D721Med (cell line): Measurements from ENCODE around the gene CAPN14.

Experiments used
- DNase-seq: peaks from one replicate; pipeline ENCODE4 v3.0.0; 2011; ENCODE audit warnings: low spot score; ENCODE audit not compliant: insufficient read length
- FAIRE-seq: peaks from 2 replicates; lab custom pipeline; 2011; peaks lifted over from hg19 to GRCh38; lab: Jason Lieb, UNC
- TF ChIP-seq, protein P1 (sequence below): IDR thresholded peaks from 2 replicates; pipeline ENCODE4 v1.5.1; 2012; ENCODE audit warnings: mild to moderate bottlenecking, control low read depth; ENCODE audit not compliant: insufficient read depth; ENCODE audit errors: missing control alignments

Gene CAPN14

DNA sequence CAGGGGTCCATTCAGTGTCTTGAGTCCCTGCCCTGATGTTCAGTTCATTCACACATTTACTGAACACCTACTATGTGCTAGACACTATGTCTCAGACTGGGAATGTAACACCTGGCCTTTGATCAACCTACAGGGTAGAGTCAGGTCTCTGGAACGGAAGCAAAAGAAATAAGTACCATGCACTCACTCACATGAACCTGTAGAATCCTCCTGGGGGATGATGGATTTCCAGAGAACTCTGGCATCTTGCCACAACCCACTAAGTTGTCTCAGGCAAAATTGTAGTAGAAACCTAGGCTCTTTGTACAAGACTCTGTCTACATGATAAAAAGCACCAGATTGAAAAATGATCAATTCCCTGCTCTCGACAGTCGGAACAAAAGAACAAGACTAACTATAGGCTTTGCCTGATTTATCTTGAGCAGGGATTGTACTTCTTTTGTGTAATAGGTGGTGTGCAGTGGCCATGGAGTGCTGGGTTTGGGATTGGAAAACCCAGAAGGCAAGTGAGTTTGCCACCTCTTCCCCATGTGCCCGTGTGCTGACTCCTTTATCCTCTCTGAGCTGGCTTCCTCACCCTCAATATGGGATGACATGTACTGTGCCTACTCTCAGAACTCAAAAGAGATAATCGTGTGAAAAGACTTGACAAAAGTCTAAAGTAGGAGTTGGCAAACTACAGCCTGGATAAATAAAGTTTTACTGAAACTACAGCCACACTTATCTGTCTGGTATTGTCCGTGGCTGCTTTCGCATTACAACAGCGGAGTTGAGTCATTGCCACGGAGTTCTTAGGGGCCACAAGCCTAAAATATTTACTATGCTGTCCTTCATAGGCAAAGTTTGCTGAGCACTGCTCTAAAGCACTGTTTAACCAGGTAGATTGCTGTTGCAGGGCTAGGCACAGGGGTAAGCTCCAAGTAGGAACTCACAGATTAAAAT is 4.4 kb downstream of the CAPN14 start:
- FAIRE-seq (no peak), DNase-seq (no peak)
- TF ChIP-seq, protein P1, sequence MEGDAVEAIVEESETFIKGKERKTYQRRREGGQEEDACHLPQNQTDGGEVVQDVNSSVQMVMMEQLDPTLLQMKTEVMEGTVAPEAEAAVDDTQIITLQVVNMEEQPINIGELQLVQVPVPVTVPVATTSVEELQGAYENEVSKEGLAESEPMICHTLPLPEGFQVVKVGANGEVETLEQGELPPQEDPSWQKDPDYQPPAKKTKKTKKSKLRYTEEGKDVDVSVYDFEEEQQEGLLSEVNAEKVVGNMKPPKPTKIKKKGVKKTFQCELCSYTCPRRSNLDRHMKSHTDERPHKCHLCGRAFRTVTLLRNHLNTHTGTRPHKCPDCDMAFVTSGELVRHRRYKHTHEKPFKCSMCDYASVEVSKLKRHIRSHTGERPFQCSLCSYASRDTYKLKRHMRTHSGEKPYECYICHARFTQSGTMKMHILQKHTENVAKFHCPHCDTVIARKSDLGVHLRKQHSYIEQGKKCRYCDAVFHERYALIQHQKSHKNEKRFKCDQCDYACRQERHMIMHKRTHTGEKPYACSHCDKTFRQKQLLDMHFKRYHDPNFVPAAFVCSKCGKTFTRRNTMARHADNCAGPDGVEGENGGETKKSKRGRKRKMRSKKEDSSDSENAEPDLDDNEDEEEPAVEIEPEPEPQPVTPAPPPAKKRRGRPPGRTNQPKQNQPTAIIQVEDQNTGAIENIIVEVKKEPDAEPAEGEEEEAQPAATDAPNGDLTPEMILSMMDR, result no peak

DNA sequence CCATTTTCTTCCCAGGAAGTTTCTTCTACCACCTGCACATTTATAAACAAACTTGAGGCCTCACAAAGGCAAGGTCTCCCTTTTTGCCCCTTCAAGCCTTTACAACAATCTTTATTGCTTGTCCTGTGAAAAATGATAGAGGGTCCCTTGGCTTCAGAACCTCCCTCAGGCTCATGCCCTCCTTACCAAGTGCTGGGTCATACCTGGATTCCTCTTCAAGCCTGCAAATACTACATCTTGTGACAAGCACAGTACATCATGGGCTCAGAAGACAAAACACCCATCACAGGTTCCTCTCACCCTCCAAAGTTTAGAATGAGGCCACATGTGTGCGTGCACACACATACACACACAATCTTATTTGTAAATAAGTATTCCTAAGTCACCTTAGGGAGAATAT is 9.1 kb downstream of the CAPN14 start:
- no peak for DNase-seq
- FAIRE-seq, result no peak
- TF ChIP-seq, protein P1, result no peak

DNA sequence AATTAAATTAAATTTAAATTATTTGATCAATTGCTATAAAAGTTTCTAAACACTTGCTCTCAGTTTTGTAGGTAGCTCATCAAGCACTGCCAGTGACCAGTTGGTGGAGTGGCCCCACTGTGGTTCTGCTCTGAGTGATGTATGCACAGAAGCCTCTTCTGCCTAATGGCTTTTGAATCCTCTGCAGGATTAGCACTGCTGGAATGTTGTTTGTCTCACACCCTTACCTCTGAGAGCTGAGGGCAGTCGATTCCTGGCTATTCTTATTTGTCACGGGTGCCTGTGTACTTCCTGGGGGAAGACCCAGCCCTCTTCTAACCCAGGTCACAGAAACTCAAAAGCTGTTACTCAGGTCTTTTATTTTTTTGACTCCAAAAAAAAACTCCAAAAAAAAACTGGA is 9.5 kb downstream of the CAPN14 start:
- TF ChIP-seq, protein P1, result no peak
- FAIRE-seq, result no peak
- no peak for DNase-seq

DNA sequence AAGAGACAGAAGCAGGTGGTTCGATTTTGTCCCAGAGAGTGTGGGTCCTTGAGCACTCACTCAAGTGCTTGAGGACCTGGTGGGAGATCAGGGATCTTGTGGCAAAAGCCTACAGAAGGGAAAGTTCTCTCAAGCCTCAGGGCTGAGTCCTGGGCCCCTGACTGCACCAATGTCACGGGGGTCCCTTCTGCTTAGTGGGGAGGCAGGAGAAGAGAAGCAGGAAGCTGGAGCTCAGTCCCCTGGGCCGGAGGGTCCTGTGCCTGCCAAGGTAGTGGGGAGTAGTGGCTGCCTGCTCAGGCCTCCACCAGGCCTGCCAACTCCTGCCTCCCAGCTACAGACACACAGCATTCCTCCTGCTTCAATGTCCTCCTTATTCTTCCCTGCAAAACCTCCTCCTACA is 11.7 kb downstream of the CAPN14 start:
- FAIRE-seq (no peak), DNase-seq (no peak)
- TF ChIP-seq, protein P1, result no peak

DNA sequence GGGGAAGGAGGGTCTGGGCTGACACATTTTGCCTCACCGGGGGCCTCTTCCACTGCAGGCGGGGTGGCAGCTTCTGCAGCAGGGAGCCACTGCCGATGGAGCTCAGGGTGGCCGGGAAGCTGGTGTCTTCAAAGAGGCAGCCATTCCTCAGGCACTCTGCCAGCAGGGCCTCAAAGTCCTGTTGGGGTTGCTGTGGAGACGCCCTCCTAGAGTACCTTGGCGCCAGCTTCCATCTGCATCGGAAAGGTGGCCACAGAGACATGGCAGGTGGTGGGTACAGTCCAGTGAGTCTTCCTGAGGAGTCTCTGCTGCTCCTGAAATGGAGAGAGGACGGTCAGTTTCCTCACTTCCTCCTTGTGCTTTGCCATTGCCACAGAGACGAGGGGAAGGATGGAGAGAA is 12.1 kb downstream of the CAPN14 start:
- DNase-seq, result no peak
- no peak for FAIRE-seq
- TF ChIP-seq, protein P1, result no peak

DNA sequence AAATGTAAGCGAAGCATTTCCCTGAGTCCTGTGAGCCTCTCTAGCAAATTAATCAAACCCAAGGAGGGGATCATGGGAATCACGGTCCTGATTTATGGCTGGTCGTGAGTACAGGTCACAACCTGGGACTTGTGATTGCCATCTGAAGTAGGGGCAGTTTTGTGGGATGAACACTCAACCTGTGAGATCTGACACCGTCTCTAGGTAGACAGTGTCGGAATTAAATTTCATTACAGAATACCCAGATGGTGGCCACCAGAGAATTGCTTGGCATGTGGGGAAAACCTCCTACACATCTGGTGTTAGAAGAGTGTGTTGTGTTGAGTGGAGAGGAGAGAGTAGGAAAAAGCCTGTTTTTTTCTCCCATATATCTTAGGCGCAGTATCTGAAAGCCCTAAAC is 12.5 kb downstream of the CAPN14 start:
- TF ChIP-seq, protein P1, result no peak
- no peak for DNase-seq
- no peak for FAIRE-seq

DNA sequence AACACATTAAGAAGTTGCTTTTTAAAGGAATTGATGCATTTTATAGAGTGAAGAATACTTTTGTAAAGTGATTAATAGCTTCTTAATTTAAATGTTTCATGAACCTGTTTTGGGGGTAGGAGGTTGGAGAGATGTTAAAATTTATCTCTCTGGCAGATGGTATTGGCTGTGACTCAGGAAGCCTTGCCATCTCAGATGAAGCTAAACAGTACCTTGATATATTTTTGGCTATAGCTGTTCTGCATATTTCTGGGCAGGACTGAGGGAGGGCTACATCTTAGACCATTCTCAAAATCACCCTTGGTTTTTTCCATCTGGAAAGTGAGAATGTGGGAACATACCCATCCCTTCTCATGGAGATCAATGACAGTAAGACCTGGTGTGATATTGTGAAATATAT is 13.4 kb downstream of the CAPN14 start:
- FAIRE-seq (no peak), DNase-seq (no peak)
- TF ChIP-seq, protein P1, result no peak
